NCI-H128 (cell line): ENCODE data around the gene LDHA.
"Not testable (repeated sequence)": the region's sequence is repeated elsewhere in the genome, so short reads cannot be mapped to it uniquely, and the experiment has no call there.

Experiments
- DNase-seq: peaks from one replicate; lab custom pipeline; 2025; ENCODE audit not compliant: unreplicated experiment; lab: John Stamatoyannopoulos, UW

LDHA gene

GRCh38 chr11:18393581-18394274, 635 bp upstream of the LDHA start:
- DNase-seq: no peak

GRCh38 chr11:18394928-18395734, 768 bp downstream of the LDHA start:
- DNase-seq: no peak

DNA sequence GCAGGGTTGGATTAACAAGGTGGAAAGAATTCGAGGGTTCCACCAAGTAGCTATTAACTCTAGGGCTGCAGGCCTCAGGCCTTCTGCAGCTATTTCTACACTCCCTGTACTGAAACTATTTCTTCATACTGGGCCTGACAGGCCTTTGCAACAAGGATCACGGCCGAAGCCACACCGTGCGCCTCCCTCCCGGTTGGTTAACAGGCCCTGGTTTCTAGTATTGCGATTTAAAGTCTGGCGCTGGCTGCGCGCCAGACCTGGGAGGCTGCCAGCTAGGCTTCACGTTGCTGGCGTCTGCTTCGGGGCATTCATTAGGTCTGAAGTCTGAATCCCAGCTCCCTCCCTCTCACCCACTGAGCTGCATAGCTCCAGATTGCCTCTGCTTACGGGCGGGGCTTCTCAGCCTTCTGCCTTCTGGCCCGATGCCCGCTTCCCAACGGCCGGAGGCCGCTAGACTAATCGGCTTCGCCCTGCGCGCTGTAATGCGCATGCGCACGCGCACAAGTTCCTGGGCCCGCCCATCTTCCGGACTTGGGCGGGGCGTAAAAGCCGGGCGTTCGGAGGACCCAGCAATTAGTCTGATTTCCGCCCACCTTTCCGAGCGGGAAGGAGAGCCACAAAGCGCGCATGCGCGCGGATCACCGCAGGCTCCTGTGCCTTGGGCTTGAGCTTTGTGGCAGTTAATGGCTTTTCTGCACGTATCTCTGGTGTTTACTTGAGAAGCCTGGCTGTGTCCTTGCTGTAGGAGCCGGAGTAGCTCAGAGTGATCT, 1.6 kb downstream of the LDHA start:
- DNase-seq: peak; percentile 97

DNA sequence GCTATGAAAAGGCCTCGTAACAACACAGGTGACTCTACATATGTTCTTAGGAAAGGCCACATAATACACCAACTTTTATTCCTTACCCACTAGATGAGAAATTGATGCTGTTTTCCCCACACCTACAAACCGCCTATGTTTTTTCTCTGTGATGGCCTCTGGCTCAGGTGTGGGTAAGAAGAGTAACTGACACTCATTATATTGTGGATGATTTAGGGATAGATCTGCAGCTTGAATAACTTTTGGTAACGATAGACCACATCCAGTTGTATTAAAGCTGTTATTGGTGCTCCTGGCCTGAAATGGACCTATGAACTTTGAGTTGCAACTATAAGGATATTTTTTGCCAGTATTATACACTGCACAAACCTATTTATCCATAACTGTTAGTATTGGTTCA, 3.6 kb downstream of the LDHA start:
- DNase-seq: no peak

DNA sequence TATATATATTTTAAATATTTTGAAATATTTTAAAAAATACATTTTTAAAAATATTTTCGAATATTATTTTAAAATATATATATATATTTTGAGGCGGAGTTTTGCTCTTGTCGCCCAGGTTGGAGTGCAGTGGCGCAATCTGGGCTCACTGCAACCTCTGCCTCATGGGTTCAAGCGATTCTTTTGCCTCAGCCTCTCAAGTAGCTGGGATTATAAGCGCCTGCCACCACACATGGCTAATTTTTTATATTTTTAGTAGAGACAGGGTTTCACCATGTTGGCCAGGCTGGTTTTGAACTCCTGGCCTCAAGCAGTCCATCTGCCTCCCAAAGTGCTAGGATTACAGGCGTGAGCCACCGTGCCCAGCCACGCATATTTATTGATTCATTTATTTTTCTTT, 6.7 kb downstream of the LDHA start:
- DNase-seq: not testable (repeated sequence)

DNA sequence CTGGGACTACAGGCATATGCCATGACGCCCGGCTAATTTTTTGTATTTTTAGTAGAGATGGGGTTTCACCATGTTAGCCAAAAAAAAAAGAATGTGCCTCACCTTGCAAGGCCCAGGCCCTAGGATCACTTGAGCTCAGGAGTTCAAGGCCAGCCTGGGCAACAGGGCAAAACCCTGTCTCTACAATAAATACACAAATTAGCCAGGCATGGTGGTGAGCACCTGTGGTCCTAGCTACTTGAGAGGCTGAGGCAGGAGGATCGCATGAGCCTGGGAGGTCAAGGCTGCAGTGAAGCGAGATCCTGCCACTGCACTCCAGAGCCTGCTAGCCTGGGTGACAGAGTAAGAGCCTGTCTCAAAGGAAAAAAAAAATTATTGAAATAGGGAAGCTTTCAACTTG, 9.7 kb downstream of the LDHA start:
- no peak for DNase-seq

DNA sequence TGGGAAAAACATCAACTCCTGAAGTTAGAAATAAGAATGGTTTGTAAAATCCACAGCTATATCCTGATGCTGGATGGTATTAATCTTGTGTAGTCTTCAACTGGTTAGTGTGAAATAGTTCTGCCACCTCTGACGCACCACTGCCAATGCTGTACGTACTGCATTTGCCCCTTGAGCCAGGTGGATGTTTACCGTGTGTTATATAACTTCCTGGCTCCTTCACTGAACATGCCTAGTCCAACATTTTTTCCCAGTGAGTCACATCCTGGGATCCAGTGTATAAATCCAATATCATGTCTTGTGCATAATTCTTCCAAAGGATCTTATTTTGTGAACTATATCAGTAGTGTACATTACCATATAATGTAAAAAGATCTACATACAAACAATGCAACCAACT, 13.0 kb downstream of the LDHA start:
- not testable (repeated sequence) for DNase-seq

DNA sequence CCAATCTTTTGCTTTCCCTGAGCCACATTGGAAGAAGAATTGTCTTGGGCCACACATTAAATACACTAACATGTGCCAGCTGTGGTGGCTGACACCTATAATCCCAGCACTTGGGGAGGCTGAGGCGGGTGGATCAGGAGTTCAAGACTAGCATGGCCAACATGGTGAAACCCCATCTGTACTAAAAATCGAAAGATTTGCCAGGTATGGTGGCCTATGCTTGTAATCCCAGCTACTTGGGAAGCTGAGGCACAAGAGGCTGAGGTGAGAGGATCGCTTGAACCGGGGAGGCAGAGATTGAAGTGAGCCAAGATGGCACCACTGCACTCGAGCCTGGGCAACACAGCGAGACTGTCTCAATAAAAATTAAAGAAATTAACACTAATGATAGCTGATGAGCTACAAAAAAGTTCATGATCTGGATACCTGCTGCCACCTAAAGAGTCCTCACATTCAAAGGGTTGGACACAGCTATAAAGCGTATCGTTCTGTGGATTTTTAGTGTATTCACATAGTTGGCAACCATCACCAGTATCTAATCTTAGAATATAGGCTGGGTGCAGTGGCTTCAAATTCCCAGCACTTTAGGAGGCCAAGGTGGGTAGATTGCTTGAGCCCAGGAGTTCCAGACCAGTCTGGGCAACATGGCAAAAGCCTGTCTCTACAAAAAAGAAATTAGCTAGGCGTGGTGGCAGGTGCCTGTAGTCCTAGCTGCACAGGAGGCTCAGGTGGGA, 14.4 kb downstream of the LDHA start:
- no peak for DNase-seq

- no peak for DNase-seq
These were observed 22.1 kb downstream of the LDHA start for GRCh38 chr11:18416459-18416858.

GRCh38 chr11:18419040-18419439, 24.7 kb downstream of the LDHA start:
- no peak for DNase-seq

GRCh38 chr11:18420067-18420466, 25.7 kb downstream of the LDHA start:
- DNase-seq: no peak

DNA sequence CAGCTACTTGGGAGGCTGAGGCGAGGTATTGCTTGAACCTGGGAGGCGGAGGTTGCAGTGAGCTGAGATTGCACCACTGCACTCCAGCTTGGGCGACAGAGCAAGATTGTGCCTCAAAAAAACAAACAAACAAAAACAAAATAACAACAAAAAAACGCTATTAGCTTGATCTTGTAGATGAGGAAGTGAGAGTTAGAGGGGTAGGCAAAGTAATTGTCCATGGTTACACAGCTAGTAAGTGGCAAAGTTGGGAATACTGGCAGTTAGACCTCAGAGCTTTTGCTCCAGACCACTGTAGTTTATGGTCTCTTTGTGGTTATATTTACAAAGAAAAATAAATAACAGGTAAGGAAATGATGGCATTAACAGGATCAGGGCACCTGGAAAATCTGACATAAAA, 32.9 kb downstream of the LDHA start:
- no peak for DNase-seq

DNA sequence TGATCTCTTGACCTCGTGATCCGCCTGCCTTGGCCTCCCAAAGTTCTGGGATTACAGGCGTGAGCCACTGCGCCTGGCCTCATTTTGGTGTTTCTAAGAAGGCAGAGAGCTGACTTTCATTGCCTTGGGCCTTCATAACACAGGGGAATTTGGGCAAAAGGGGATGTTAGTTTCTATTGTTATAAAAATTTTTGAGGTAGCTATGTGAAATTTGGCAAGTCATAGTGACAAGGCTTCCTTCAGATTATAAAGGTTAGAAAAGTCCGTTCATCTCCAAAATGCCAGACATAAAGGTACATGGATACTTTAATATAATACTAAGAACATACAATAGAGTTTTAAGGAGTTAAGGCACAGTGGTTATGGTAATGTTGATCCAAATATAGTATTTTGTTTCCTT, 35.0 kb downstream of the LDHA start:
- DNase-seq: no peak

DNA sequence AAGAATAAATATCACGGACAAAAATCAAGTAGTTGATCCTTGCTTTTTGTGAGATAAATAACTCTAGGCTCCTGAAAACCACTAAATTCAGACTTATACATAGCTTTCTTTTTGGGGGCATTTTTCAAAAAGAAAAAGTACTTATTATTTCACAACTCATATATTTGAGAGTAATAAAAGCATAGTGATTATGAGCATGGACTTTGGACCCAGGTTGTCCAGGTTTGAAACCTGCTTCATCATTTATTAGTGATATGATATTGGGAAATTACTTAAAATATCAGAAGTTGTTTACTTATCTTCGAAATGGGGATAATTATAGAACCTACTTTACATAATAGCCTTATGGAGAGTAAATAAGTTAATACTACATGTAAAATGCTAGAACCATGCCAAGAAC, 44.3 kb downstream of the LDHA start:
- no peak for DNase-seq

GRCh38 chr11:18449251-18449650, 54.9 kb downstream of the LDHA start:
- no peak for DNase-seq

- DNase-seq: no peak
These were observed 58.6 kb downstream of the LDHA start for GRCh38 chr11:18452927-18453326.

DNA sequence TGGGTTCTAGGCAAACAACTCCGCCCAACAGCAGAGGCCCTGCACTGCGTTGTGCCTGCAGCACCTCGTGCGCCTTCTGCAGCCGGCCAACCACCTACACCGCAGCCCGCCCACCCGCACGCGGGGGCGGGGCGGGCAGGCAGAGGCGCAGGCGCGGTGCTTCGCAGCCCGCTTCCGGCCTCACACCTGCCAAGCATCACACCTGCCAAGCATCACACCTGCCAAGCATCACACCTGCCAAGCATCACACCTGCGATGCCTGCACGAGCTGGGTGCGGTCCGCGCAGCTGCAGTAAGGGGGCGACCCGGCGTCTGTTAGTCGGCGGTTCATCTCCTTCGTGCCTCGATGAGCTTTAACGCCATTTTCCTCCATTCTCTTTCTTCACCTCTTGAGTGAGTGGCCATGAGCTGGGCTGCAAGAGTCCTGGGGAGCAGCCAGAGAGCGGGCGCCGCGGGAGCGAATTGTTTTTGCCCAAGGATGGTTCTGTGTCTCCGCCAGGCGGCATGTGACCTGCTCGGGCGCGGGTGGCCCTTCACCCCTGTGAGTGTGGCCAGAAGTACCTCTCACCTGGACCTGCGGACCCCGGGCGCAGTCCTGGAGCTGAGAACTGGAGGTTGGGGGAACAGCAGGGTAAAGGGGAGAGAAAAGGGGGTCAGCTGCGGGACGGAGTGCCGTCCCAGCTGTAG, 61.5 kb downstream of the LDHA start, which contains the start of gene LDHAL6A:
LDHAL6A (plus strand) TSS at position 171 of the 687 bp plus-strand sequence. CDS start 825 bp downstream, outside the sequence.
- no peak for DNase-seq

DNA sequence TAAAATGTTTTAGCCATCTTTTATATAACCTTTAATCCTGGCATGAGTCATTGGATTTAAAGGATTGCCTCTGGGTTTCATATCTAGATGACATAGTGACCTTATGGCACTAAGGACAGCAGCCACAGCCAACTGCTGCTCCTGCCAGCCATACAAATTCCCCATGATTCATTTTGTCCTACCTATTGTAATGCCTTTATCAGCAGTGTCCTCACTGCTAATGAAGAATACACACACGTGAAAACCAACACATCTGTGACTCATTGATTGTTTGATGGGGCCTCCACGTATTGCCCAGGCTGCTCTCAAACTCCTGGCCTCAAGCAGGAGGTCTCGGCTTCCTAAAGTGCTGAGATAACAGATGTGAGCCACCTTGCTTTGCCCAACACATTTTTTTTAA, 63.1 kb downstream of the LDHA start:
- DNase-seq: no peak
